Amniotic epithelial cell (primary cell): ENCODE results near the gene GRID1.

Experiments
- DNase-seq: peaks from one replicate; pipeline ENCODE4 v3.0.0-alpha.2; 2010; ENCODE audit warnings: low read depth

Gene GRID1

GRCh38 chr10:86353506-86354485 is 12.8 kb downstream of the GRID1 start:
- no peak for DNase-seq

- no peak for DNase-seq
Measured at GRCh38 chr10:86350897-86351296, 15.7 kb downstream of the GRID1 start.

GRCh38 chr10:86349940-86350630 is 16.5 kb downstream of the GRID1 start:
- DNase-seq, result no peak

- DNase-seq, result no peak
Measured at GRCh38 chr10:86349474-86349873, 17.1 kb downstream of the GRID1 start.

- DNase-seq, result no peak
Measured at GRCh38 chr10:86348321-86349210, 18.0 kb downstream of the GRID1 start.

GRCh38 chr10:86347856-86348255 is 18.7 kb downstream of the GRID1 start:
- no peak for DNase-seq

- no peak for DNase-seq
Measured at GRCh38 chr10:86346799-86347665, 19.6 kb downstream of the GRID1 start.

- DNase-seq, result no peak
Measured at GRCh38 chr10:86345859-86346798, 20.5 kb downstream of the GRID1 start.

- no peak for DNase-seq
Measured at GRCh38 chr10:86345296-86345858, 21.2 kb downstream of the GRID1 start.

GRCh38 chr10:86344714-86345161 is 21.9 kb downstream of the GRID1 start:
- DNase-seq, result no peak

- no peak for DNase-seq
Measured at GRCh38 chr10:86344281-86344680, 22.3 kb downstream of the GRID1 start.

GRCh38 chr10:86343761-86344160 is 22.8 kb downstream of the GRID1 start:
- DNase-seq, result no peak

GRCh38 chr10:86342111-86342863 is 24.3 kb downstream of the GRID1 start:
- no peak for DNase-seq

GRCh38 chr10:86341361-86341811 is 25.2 kb downstream of the GRID1 start:
- no peak for DNase-seq

GRCh38 chr10:86340991-86341260 is 25.7 kb downstream of the GRID1 start:
- DNase-seq, result no peak

- no peak for DNase-seq
Measured at GRCh38 chr10:86340176-86340990, 26.2 kb downstream of the GRID1 start.

GRCh38 chr10:86339226-86339865 is 27.2 kb downstream of the GRID1 start:
- DNase-seq, result no peak
